ENCODE measurements around the gene CAPZA1. TPM values are rescaled to one million over a fixed set of nuclear protein-coding genes. Genes with fewer than 3 reads are reported as not detected.

CAPZA1 gene
- total RNA-seq, 2 donors from 2014 or later, result 165 to 178 TPM

- no peaks in the 10 kb centered on the region for H3K4me1 ChIP-seq
- H3K27ac ChIP-seq, result no peak overlapping the region
- H3K4me3 ChIP-seq, result no peak overlapping the region
- no peak for TF ChIP-seq CTCF (IDR thresholded peaks at IDR 0.05)
- no peaks in the 10 kb centered on the region for H3K9me3 ChIP-seq
- no peaks in the 10 kb centered on the region for H3K27me3 ChIP-seq
- H3K36me3 ChIP-seq, result no peaks in the 10 kb centered on the region
- no peak overlapping the region for H3K9ac ChIP-seq (ENCODE audit: low read depth in 2 of 2, low read length in 2 of 2)
- intact Hi-C loops (cut with DNase I), result no loop called here
- no peak for DNase-seq
Measured at GRCh38 chr1:112693821-112694220, 74.2 kb downstream of the CAPZA1 start.

GRCh38 chr1:112694363-112694929 lies 74.8 kb downstream of the CAPZA1 start:
- H3K36me3 ChIP-seq, result no peaks in the 10 kb centered on the region

GRCh38 chr1:112695276-112695675 lies 75.6 kb downstream of the CAPZA1 start:
- no peak for DNase-seq
- H3K36me3 ChIP-seq, result no peaks in the 10 kb centered on the region
- H3K9me3 ChIP-seq, result no peaks in the 10 kb centered on the region
- H3K27ac ChIP-seq, result no peak overlapping the region
- H3K27me3 ChIP-seq, result no peaks in the 10 kb centered on the region
- no peak for TF ChIP-seq CTCF (IDR thresholded peaks at IDR 0.05)
- H3K4me1 ChIP-seq, result peaks cover 4% of the 10 kb centered on the region
- no peak overlapping the region for H3K9ac ChIP-seq (ENCODE audit: low read depth in 2 of 2, low read length in 2 of 2)
- intact Hi-C loops (cut with DNase I), result no loop called here
- no peak overlapping the region for H3K4me3 ChIP-seq

More at GRCh38 chr1:112694363-112694929, 74.8 kb downstream of the CAPZA1 start:
- Histone ChIP-seq H3K4me1 (no peaks in the 10 kb centered on the region), H3K9me3 (no peaks in the 10 kb centered on the region), H3K27me3 (no peaks in the 10 kb centered on the region), H3K27ac (no peak overlapping the region), H3K9ac (ENCODE audit: low read depth in 2 of 2, low read length in 2 of 2) (no peak overlapping the region), H3K4me3 (no peak overlapping the region)
- intact Hi-C loops (cut with DNase I), result no loop called here
- no peak for DNase-seq
- TF ChIP-seq CTCF (IDR thresholded peaks at IDR 0.05), result no peak

- no peaks in the 10 kb centered on the region for H3K36me3 ChIP-seq
- H3K27ac ChIP-seq, result no peak overlapping the region
- no peaks in the 10 kb centered on the region for H3K27me3 ChIP-seq
- no peak overlapping the region for H3K9ac ChIP-seq (ENCODE audit: low read depth in 2 of 2, low read length in 2 of 2)
- intact Hi-C loops (cut with DNase I), result no loop called here
- no peak for DNase-seq
- no peak overlapping the region for H3K4me3 ChIP-seq
- no peak for TF ChIP-seq CTCF (IDR thresholded peaks at IDR 0.05)
- peaks cover 18% of the 10 kb centered on the region for H3K4me1 ChIP-seq
- no peaks in the 10 kb centered on the region for H3K9me3 ChIP-seq
Measured at GRCh38 chr1:112696578-112697314, 77.1 kb downstream of the CAPZA1 start.

- no peak for TF ChIP-seq CTCF (IDR thresholded peaks at IDR 0.05)
- H3K9me3 ChIP-seq, result no peaks in the 10 kb centered on the region
- no peaks in the 10 kb centered on the region for H3K27me3 ChIP-seq
- H3K4me1 ChIP-seq, result peaks cover 22% of the 10 kb centered on the region
- no peak overlapping the region for H3K9ac ChIP-seq (ENCODE audit: low read depth in 2 of 2, low read length in 2 of 2)
- intact Hi-C loops (cut with DNase I), result no loop called here
- H3K36me3 ChIP-seq, result peaks cover 5% of the 10 kb centered on the region
- no peak overlapping the region for H3K4me3 ChIP-seq
- DNase-seq, result no peak
- no peak overlapping the region for H3K27ac ChIP-seq
Measured at GRCh38 chr1:112697781-112698201, 78.2 kb downstream of the CAPZA1 start.
